Trophoblast cell (in vitro differentiated cells and primary cell): Measurements from ENCODE around the gene ZNF827.

Experiments used
- DNase-seq, 2 donors: peaks; one replicate each; pipeline ENCODE4 v3.0.0-alpha.2; 2016
- H2AFZ ChIP-seq: 2 replicates; pipeline ENCODE4 v1.6.1; 2013; ENCODE audit warnings: low read length, moderate library complexity, mild to moderate bottlenecking; ENCODE audit not compliant: insufficient read depth, poor library complexity
- H2AK5ac ChIP-seq: 2 replicates; pipeline ENCODE4 v1.6.1; 2013; ENCODE audit warnings: mild to moderate bottlenecking, low read length
- H2BK120ac ChIP-seq: 2 replicates; pipeline ENCODE4 v1.6.1; 2013; ENCODE audit warnings: low read length, mild to moderate bottlenecking, moderate library complexity; ENCODE audit not compliant: insufficient read depth, poor library complexity
- H2BK12ac ChIP-seq: 2 replicates; pipeline ENCODE4 v1.6.1; 2013; ENCODE audit warnings: mild to moderate bottlenecking, low read length, moderate library complexity
- H2BK5ac ChIP-seq: 2 replicates; pipeline ENCODE4 v1.6.1; 2013; ENCODE audit warnings: low read length, low read depth, moderate library complexity, mild to moderate bottlenecking; ENCODE audit not compliant: poor library complexity
- H3K14ac ChIP-seq: 2 replicates; pipeline ENCODE4 v1.6.1; 2013; ENCODE audit warnings: mild to moderate bottlenecking, low read length
- H3K18ac ChIP-seq: 2 replicates; pipeline ENCODE4 v1.6.1; 2013; ENCODE audit warnings: mild to moderate bottlenecking, low read length
- H3K23ac ChIP-seq: 2 replicates; pipeline ENCODE4 v1.6.1; 2013; ENCODE audit warnings: low read length
- H3K27ac ChIP-seq: 2 replicates; pipeline ENCODE4 v1.5.1; 2013; ENCODE audit warnings: low read depth, mild to moderate bottlenecking, inconsistent platforms, low read length, moderate library complexity
- H3K27me3 ChIP-seq: 2 replicates; pipeline ENCODE4 v1.6.1; 2013; ENCODE audit warnings: inconsistent platforms, mild to moderate bottlenecking, low read length, moderate library complexity; ENCODE audit not compliant: insufficient read depth
- H3K36me3 ChIP-seq, 2 experiments: 1 replicate in 1 of 2; 2 replicates in 1 of 2; pipeline ENCODE4 v1.6.1; 2013; ENCODE audit warnings: low read length in 2 of 2, mild to moderate bottlenecking in 2 of 2, moderate library complexity in 1 of 2; ENCODE audit not compliant: insufficient read depth in 2 of 2, control insufficient read depth in 1 of 2
- H3K4ac ChIP-seq: 2 replicates; pipeline ENCODE4 v1.6.1; 2013; ENCODE audit warnings: low read depth, mild to moderate bottlenecking, low read length, moderate library complexity
- H3K4me1 ChIP-seq, 2 experiments: 1 replicate in 1 of 2; 2 replicates in 1 of 2; pipeline ENCODE4 v1.6.1; 2013; ENCODE audit warnings: low read length in 2 of 2, mild to moderate bottlenecking in 2 of 2, moderate library complexity in 1 of 2; ENCODE audit not compliant: insufficient read depth in 2 of 2, control insufficient read depth in 1 of 2
- H3K4me2 ChIP-seq: 2 replicates; pipeline ENCODE4 v1.6.1; 2013; ENCODE audit warnings: inconsistent platforms, mild to moderate bottlenecking, low read length, moderate library complexity
- H3K4me3 ChIP-seq: 2 replicates; pipeline ENCODE4 v1.5.1; 2013; ENCODE audit warnings: mild to moderate bottlenecking, low read depth, low read length, inconsistent platforms
- H3K79me1 ChIP-seq: one replicate; pipeline ENCODE4 v1.6.1; 2013; ENCODE audit warnings: low read length
- H3K79me2 ChIP-seq: 2 replicates; pipeline ENCODE4 v1.6.1; 2013; ENCODE audit warnings: low read length, mild to moderate bottlenecking; ENCODE audit not compliant: control insufficient read depth, insufficient read depth, poor library complexity
- H3K9ac ChIP-seq: 2 replicates; pipeline ENCODE4 v1.6.1; 2013; ENCODE audit warnings: mild to moderate bottlenecking, low read length
- H3K9me3 ChIP-seq: 2 replicates; pipeline ENCODE4 v1.6.1; 2013; ENCODE audit warnings: low read depth, mild to moderate bottlenecking, control low read depth, inconsistent platforms, low read length; ENCODE audit not compliant: insufficient read depth
- H4K12ac ChIP-seq: 2 replicates; pipeline ENCODE4 v1.6.1; 2013; ENCODE audit warnings: low read depth, mild to moderate bottlenecking, low read length, moderate library complexity
- H4K8ac ChIP-seq: 2 replicates; pipeline ENCODE4 v1.6.1; 2013; ENCODE audit warnings: low read depth, mild to moderate bottlenecking, low read length, moderate library complexity
- H4K91ac ChIP-seq: one replicate; pipeline ENCODE4 v1.6.1; 2013; ENCODE audit warnings: low read depth, mild to moderate bottlenecking, low read length, moderate library complexity
- WGBS: extraction: QIAGEN DNeasy Blood & Tissue Kit; methylation state at CpG from one replicate; pipeline ENCODE4 v1.1.7; 2013; ENCODE audit warnings: missing lambda C conversion rate; ENCODE audit not compliant: insufficient read length, insufficient coverage; ENCODE audit errors: extremely low coverage; 5-methylcytosine and 5-hydroxymethylcytosine counted together

The ZNF827 gene

DNA sequence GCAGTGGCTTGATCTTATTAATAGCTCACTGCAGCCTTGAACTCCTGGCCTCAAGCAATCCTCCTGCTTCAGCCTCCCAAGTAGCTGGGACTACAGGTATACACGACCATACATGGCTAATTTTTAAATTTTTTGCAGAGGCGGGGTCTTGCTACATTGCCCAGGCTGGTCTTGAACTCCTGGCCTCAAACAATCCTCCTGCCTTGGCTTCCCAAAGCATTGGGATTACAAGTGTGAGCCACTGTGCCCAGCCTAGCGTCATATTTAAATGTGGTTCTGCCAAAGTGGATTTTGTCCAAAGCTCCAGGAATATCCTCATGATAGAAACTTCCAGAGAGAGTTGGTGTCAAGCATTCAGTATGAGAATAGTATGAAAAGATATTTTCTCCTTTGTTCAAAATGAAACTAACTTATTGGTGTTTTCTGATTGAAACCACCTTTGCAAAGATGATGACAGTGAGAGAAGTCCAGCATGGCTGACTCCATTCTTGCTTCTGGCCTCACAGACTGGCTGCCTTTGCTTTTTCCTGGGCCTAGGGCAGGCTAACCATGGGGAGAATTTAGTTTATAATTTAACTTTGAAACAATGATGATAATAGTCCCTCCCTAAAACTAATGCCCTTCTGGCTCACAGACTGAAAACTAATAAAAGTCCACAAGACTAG is 129.6 kb downstream of the ZNF827 start:
- H3K36me3 ChIP-seq, result peaks cover 0 to 9% of the 10 kb centered on the region in 2 experiments
- H2BK12ac ChIP-seq, result peak overlapping the region; percentile 97
- peaks cover 7 to 14% of the 10 kb centered on the region in 2 experiments for H3K4me1 ChIP-seq
- no peak overlapping the region for H3K9ac ChIP-seq
- WGBS, result no CpG with 5 or more reads among the region's 3 CpGs
- peak overlapping the region; percentile 87 for H3K4ac ChIP-seq
- peak overlapping the region; percentile 66 for H3K18ac ChIP-seq
- H3K79me2 ChIP-seq, result no peaks in the 10 kb centered on the region
- H3K4me3 ChIP-seq, result no peak overlapping the region
- no peak overlapping the region for H2AFZ ChIP-seq
- peak overlapping the region; percentile 86 for H2BK5ac ChIP-seq
- H2BK120ac ChIP-seq, result peak overlapping the region; percentile 95
- peaks cover 2% of the 10 kb centered on the region for H3K9me3 ChIP-seq
- no peak overlapping the region for H3K4me2 ChIP-seq
- H2AK5ac ChIP-seq, result peak overlapping the region; percentile 97
- no peak overlapping the region for H3K23ac ChIP-seq
- peak overlapping the region; percentile 92 for H3K14ac ChIP-seq
- peak overlapping the region; percentile 2 for H4K8ac ChIP-seq
- peak overlapping the region; percentile 88 for H3K27ac ChIP-seq
- peak overlapping the region; percentile 91 for H4K91ac ChIP-seq
- H4K12ac ChIP-seq, result no peak overlapping the region
- peaks cover 18% of the 10 kb centered on the region for H3K79me1 ChIP-seq
- DNase-seq, result no peak
- H3K27me3 ChIP-seq, result no peaks in the 10 kb centered on the region

DNA sequence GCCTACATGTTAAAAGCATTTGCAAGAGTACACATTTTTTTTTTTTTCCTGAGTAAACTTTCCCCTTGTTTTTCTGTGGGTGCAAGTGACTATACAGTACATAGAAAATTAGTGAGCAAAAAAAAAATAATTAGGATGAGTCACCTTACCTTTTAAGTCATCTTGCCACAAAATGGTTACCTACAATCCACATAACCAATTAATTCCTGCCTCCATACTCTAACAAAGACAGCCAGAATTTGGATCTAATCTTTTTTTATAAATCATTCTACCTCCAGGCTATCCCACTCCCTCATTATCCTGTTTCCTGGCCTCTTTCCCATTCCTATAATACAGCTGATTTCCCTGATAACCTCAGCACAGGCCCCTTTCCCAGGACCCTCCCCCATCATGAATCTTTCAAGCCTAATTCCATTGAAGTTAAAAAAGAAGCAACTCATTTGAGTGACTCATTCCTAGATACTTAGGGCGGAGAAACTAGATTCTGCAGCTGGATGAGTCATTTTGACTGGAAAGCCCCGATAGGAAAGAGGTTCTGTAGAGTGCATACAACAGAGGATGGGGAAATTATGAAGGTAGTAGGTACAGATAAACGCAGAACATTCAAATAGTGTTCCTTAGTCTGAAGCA is 130.5 kb downstream of the ZNF827 start:
- H3K27me3 ChIP-seq, result no peaks in the 10 kb centered on the region
- H3K36me3 ChIP-seq, result peaks cover 0 to 9% of the 10 kb centered on the region in 2 experiments
- no peak overlapping the region for H2BK120ac ChIP-seq
- no peak overlapping the region for H3K9ac ChIP-seq
- DNase-seq, result peak; percentile 85 to 94
- H4K91ac ChIP-seq, result no peak overlapping the region
- no peak overlapping the region for H3K14ac ChIP-seq
- H3K4me2 ChIP-seq, result no peak overlapping the region
- peak overlapping the region; percentile 88 for H3K27ac ChIP-seq
- no peaks in the 10 kb centered on the region for H3K79me2 ChIP-seq
- WGBS, result no CpG with 5 or more reads among the region's 3 CpGs
- no peak overlapping the region for H2AK5ac ChIP-seq
- H3K23ac ChIP-seq, result no peak overlapping the region
- H3K4ac ChIP-seq, result no peak overlapping the region
- H3K79me1 ChIP-seq, result peaks cover 17% of the 10 kb centered on the region
- no peak overlapping the region for H4K8ac ChIP-seq
- H3K4me1 ChIP-seq, result peaks cover 4 to 14% of the 10 kb centered on the region in 2 experiments
- no peak overlapping the region for H2BK5ac ChIP-seq
- no peak overlapping the region for H3K4me3 ChIP-seq
- H3K18ac ChIP-seq, result no peak overlapping the region
- H3K9me3 ChIP-seq, result peaks cover 2% of the 10 kb centered on the region
- H2BK12ac ChIP-seq, result no peak overlapping the region
- H4K12ac ChIP-seq, result no peak overlapping the region
- H2AFZ ChIP-seq, result no peak overlapping the region

DNA sequence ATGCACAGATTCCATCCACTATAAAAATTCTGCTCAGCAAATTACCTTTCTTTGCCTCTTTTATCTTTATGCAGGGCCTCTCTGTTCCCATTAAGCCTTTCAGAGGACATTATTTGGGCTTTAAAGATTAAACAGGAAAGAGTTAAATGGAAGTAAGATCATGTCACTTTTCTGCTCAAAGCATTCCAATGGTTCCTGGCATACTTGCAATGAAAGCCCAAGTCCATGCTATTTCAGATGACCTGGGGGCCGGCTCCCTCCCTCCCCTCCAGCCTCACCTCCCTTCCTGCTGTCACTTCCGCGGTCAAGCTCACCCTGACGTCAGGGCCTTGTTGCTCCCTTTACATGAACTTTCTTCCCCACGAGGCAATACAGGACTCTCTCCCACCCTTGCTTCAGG is 133.1 kb downstream of the ZNF827 start:
- no peak overlapping the region for H2AFZ ChIP-seq
- no peak overlapping the region for H3K4ac ChIP-seq
- no peak overlapping the region for H3K9ac ChIP-seq
- H3K23ac ChIP-seq, result no peak overlapping the region
- H3K79me1 ChIP-seq, result peaks cover 17% of the 10 kb centered on the region
- no peak overlapping the region for H2AK5ac ChIP-seq
- no peak overlapping the region for H4K91ac ChIP-seq
- peak overlapping the region; percentile 81 for H3K27ac ChIP-seq
- H3K36me3 ChIP-seq, result peaks cover 0 to 2% of the 10 kb centered on the region in 2 experiments
- no peaks in the 10 kb centered on the region for H3K27me3 ChIP-seq
- H3K9me3 ChIP-seq, result peaks cover 2% of the 10 kb centered on the region
- no peak overlapping the region for H2BK5ac ChIP-seq
- H3K18ac ChIP-seq, result no peak overlapping the region
- no peak overlapping the region for H3K14ac ChIP-seq
- no peaks in the 10 kb centered on the region for H3K79me2 ChIP-seq
- H3K4me3 ChIP-seq, result no peak overlapping the region
- H2BK120ac ChIP-seq, result no peak overlapping the region
- WGBS, result no CpG with 5 or more reads among the region's 5 CpGs
- peaks cover 4 to 13% of the 10 kb centered on the region in 2 experiments for H3K4me1 ChIP-seq
- peak; percentile 14 to 43 for DNase-seq
- no peak overlapping the region for H4K8ac ChIP-seq
- H2BK12ac ChIP-seq, result no peak overlapping the region
- H3K4me2 ChIP-seq, result peak overlapping the region; percentile 2
- H4K12ac ChIP-seq, result no peak overlapping the region

DNA sequence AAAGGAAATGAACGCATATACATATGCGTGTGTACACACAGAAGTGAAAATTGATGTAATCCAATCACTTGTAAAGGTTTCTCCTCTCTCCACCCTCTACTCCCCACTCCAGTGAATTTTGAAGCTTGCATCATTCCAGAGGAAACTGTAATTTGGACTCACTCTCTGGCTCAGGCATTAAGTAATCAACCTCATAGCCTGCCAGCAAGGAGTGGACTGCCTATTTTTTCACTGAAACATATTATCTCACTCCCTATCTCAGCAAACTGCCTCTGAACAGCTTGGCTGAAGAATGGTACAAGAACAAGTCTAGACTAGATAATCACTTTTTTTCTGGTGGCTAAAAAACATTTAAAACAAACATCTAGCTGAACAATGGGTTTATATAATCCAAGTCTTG is 134.5 kb downstream of the ZNF827 start:
- no peak overlapping the region for H3K9ac ChIP-seq
- no peak overlapping the region for H3K18ac ChIP-seq
- H2AK5ac ChIP-seq, result no peak overlapping the region
- H2BK12ac ChIP-seq, result no peak overlapping the region
- no peak overlapping the region for H3K4ac ChIP-seq
- H3K4me3 ChIP-seq, result no peak overlapping the region
- no peak overlapping the region for H3K14ac ChIP-seq
- no peak overlapping the region for H4K91ac ChIP-seq
- peak; percentile 18 to 38 for DNase-seq
- H3K27ac ChIP-seq, result peak overlapping the region; percentile 55
- H3K79me1 ChIP-seq, result peaks cover 15% of the 10 kb centered on the region
- H3K23ac ChIP-seq, result no peak overlapping the region
- no peak overlapping the region for H2AFZ ChIP-seq
- H3K9me3 ChIP-seq, result no peaks in the 10 kb centered on the region
- H3K36me3 ChIP-seq, result no peaks in the 10 kb centered on the region
- H3K27me3 ChIP-seq, result no peaks in the 10 kb centered on the region
- H4K8ac ChIP-seq, result no peak overlapping the region
- H3K79me2 ChIP-seq, result no peaks in the 10 kb centered on the region
- H2BK120ac ChIP-seq, result no peak overlapping the region
- H3K4me1 ChIP-seq, result peaks cover 5 to 15% of the 10 kb centered on the region in 2 experiments
- WGBS, result no CpG with 5 or more reads among the region's 2 CpGs
- H3K4me2 ChIP-seq, result peak overlapping the region; percentile 24
- H4K12ac ChIP-seq, result no peak overlapping the region
- no peak overlapping the region for H2BK5ac ChIP-seq
